Activated T-helper 17 cell treated with anti-CD3 and anti-CD28 coated beads, Interleukin-2, amount 50 U/mL, for 72 hours (primary cell): ENCODE data around the gene ADSS2. TPM values are rescaled to one million over a fixed set of nuclear protein-coding genes. Genes with fewer than 3 reads are reported as not detected.

Experiments used
- ATAC-seq: fragments of 150-1000 bp; cut with Tn5 transposase; replicated peaks from 2 replicates; pipeline ENCODE4 v1.10.0; 2021; ENCODE audit warnings: mild to moderate bottlenecking, moderate library complexity
- H3K27ac Mint-ChIP-seq: one replicate; pipeline ENCODE4 v1.8.0; 2022; ENCODE audit warnings: mixed read lengths
- H3K27me3 Mint-ChIP-seq: one replicate; pipeline ENCODE4 v1.8.0; 2022; ENCODE audit warnings: mixed read lengths
- H3K36me3 Mint-ChIP-seq: one replicate; pipeline ENCODE4 v1.8.0; 2022; ENCODE audit warnings: low read depth, mild to moderate bottlenecking, mixed read lengths
- H3K4me1 Mint-ChIP-seq: one replicate; pipeline ENCODE4 v1.8.0; 2022; ENCODE audit warnings: mixed read lengths
- H3K4me3 Mint-ChIP-seq: one replicate; pipeline ENCODE4 v1.8.0; 2022; ENCODE audit warnings: mild to moderate bottlenecking, mixed read lengths
- H3K9me3 Mint-ChIP-seq: one replicate; pipeline ENCODE4 v1.8.0; 2022; ENCODE audit warnings: mixed read lengths
- total RNA-seq, 2 donors: library from RNA; stranded (reverse); gene quantifications; one replicate each; pipeline ENCODE4 v1.2.3, GENCODE V29; 2022

Gene ADSS2
- total RNA-seq, 2 donors from 2014 or later = 48.8 to 56.3 TPM

- no peaks in the 10 kb centered on the region for H3K9me3 Mint-ChIP-seq
- peak overlapping the region; percentile 84 for H3K27ac Mint-ChIP-seq
- peak; percentile 94 for ATAC-seq
- peaks cover 37% of the 10 kb centered on the region for H3K36me3 Mint-ChIP-seq
- no peaks in the 10 kb centered on the region for H3K27me3 Mint-ChIP-seq
- H3K4me1 Mint-ChIP-seq = peaks cover 33% of the 10 kb centered on the region
- peak overlapping the region; percentile 86 for H3K4me3 Mint-ChIP-seq
Observed at GRCh38 chr1:244451951-244452795, 464 bp upstream of the ADSS2 start.

- Mint-ChIP-seq H3K36me3 (peaks cover 47% of the 10 kb centered on the region), H3K4me3 (peak overlapping the region; percentile 86), H3K9me3 (no peaks in the 10 kb centered on the region), H3K27me3 (no peaks in the 10 kb centered on the region), H3K4me1 (peaks cover 41% of the 10 kb centered on the region), H3K27ac (peak overlapping the region; percentile 84)
- peak; percentile 26 for ATAC-seq
Observed at GRCh38 chr1:244450597-244451538, 841 bp downstream of the ADSS2 start.

- ATAC-seq = no peak
- peak overlapping the region; percentile 84 for H3K27ac Mint-ChIP-seq
- peak overlapping the region; percentile 86 for H3K4me3 Mint-ChIP-seq
- no peaks in the 10 kb centered on the region for H3K27me3 Mint-ChIP-seq
- peaks cover 50% of the 10 kb centered on the region for H3K4me1 Mint-ChIP-seq
- peaks cover 56% of the 10 kb centered on the region for H3K36me3 Mint-ChIP-seq
- no peaks in the 10 kb centered on the region for H3K9me3 Mint-ChIP-seq
Observed at GRCh38 chr1:244449936-244450508, 1.7 kb downstream of the ADSS2 start.

- Mint-ChIP-seq H3K36me3 (peaks cover 60% of the 10 kb centered on the region), H3K27me3 (no peaks in the 10 kb centered on the region), H3K4me3 (peak overlapping the region; percentile 86), H3K4me1 (peaks cover 53% of the 10 kb centered on the region), H3K9me3 (no peaks in the 10 kb centered on the region), H3K27ac (peak overlapping the region; percentile 59)
- no peak for ATAC-seq
Observed at GRCh38 chr1:244448279-244449036, 3.3 kb downstream of the ADSS2 start.

GRCh38 chr1:244447552-244447951, 4.2 kb downstream of the ADSS2 start:
- peak overlapping the region; percentile 84 for H3K27ac Mint-ChIP-seq
- peaks cover 60% of the 10 kb centered on the region for H3K36me3 Mint-ChIP-seq
- no peaks in the 10 kb centered on the region for H3K27me3 Mint-ChIP-seq
- no peak for ATAC-seq
- H3K4me1 Mint-ChIP-seq = peaks cover 49% of the 10 kb centered on the region
- H3K4me3 Mint-ChIP-seq = peak overlapping the region; percentile 86
- no peaks in the 10 kb centered on the region for H3K9me3 Mint-ChIP-seq

GRCh38 chr1:244447024-244447423, 4.7 kb downstream of the ADSS2 start:
- Mint-ChIP-seq H3K4me3 (peak overlapping the region; percentile 86), H3K27ac (peak overlapping the region; percentile 84), H3K4me1 (peaks cover 45% of the 10 kb centered on the region), H3K27me3 (no peaks in the 10 kb centered on the region), H3K9me3 (no peaks in the 10 kb centered on the region), H3K36me3 (peaks cover 60% of the 10 kb centered on the region)
- ATAC-seq = no peak

GRCh38 chr1:244445320-244446181, 6.2 kb downstream of the ADSS2 start:
- H3K4me3 Mint-ChIP-seq = peak overlapping the region; percentile 63
- no peaks in the 10 kb centered on the region for H3K27me3 Mint-ChIP-seq
- peak overlapping the region; percentile 84 for H3K27ac Mint-ChIP-seq
- H3K36me3 Mint-ChIP-seq = peaks cover 57% of the 10 kb centered on the region
- ATAC-seq = no peak
- H3K9me3 Mint-ChIP-seq = no peaks in the 10 kb centered on the region
- H3K4me1 Mint-ChIP-seq = peaks cover 44% of the 10 kb centered on the region

- H3K27me3 Mint-ChIP-seq = no peaks in the 10 kb centered on the region
- peak overlapping the region; percentile 63 for H3K4me3 Mint-ChIP-seq
- peaks cover 43% of the 10 kb centered on the region for H3K4me1 Mint-ChIP-seq
- H3K36me3 Mint-ChIP-seq = peaks cover 55% of the 10 kb centered on the region
- peak overlapping the region; percentile 84 for H3K27ac Mint-ChIP-seq
- no peaks in the 10 kb centered on the region for H3K9me3 Mint-ChIP-seq
- ATAC-seq = no peak
Observed at GRCh38 chr1:244444854-244445253, 6.9 kb downstream of the ADSS2 start.

GRCh38 chr1:244442850-244443249, 8.9 kb downstream of the ADSS2 start:
- Mint-ChIP-seq H3K27ac (no peak overlapping the region), H3K36me3 (peaks cover 41% of the 10 kb centered on the region), H3K4me3 (no peak overlapping the region), H3K4me1 (peaks cover 43% of the 10 kb centered on the region), H3K27me3 (no peaks in the 10 kb centered on the region), H3K9me3 (no peaks in the 10 kb centered on the region)
- ATAC-seq = peak; percentile 65

- no peak for ATAC-seq
- peak overlapping the region; percentile 33 for H3K27ac Mint-ChIP-seq
- no peak overlapping the region for H3K4me3 Mint-ChIP-seq
- H3K4me1 Mint-ChIP-seq = peaks cover 38% of the 10 kb centered on the region
- H3K27me3 Mint-ChIP-seq = no peaks in the 10 kb centered on the region
- H3K9me3 Mint-ChIP-seq = no peaks in the 10 kb centered on the region
- H3K36me3 Mint-ChIP-seq = peaks cover 43% of the 10 kb centered on the region
Observed at GRCh38 chr1:244439391-244440032, 12.2 kb downstream of the ADSS2 start.

- Mint-ChIP-seq H3K27me3 (no peaks in the 10 kb centered on the region), H3K36me3 (peaks cover 60% of the 10 kb centered on the region), H3K27ac (peak overlapping the region; percentile 93), H3K4me3 (peak overlapping the region; percentile 56), H3K4me1 (peaks cover 38% of the 10 kb centered on the region), H3K9me3 (no peaks in the 10 kb centered on the region)
- no peak for ATAC-seq
Observed at GRCh38 chr1:244437086-244437468, 14.6 kb downstream of the ADSS2 start.

- Mint-ChIP-seq H3K36me3 (peaks cover 65% of the 10 kb centered on the region), H3K27me3 (no peaks in the 10 kb centered on the region)
Observed at GRCh38 chr1:244436336-244437085, 15.2 kb downstream of the ADSS2 start.

More at GRCh38 chr1:244436336-244437085, 15.2 kb downstream of the ADSS2 start:
- no peaks in the 10 kb centered on the region for H3K9me3 Mint-ChIP-seq
- no peak for ATAC-seq
- peak overlapping the region; percentile 56 for H3K4me3 Mint-ChIP-seq
- H3K4me1 Mint-ChIP-seq = peaks cover 38% of the 10 kb centered on the region
- peak overlapping the region; percentile 93 for H3K27ac Mint-ChIP-seq
